ENCODE results near the gene MGAT5B. TPM values are rescaled to one million over a fixed set of nuclear protein-coding genes. Genes with fewer than 3 reads are reported as not detected.

Gene MGAT5B
- total and polyA plus RNA-seq, 8 donors = 0.10 to 1.7 (median 0.32) TPM; not detected in 4

GRCh38 chr17:76843703-76844484 lies 24.3 kb upstream of the MGAT5B start:
- H3K9me3 ChIP-seq = no peaks in the 10 kb centered on the region

GRCh38 chr17:76844485-76844829 lies 23.7 kb upstream of the MGAT5B start:
- Histone ChIP-seq H3K4me1 (peaks cover 7 to 24% (median 12%) of the 10 kb centered on the region in 4 donors), H3K36me3 (no peaks in the 10 kb centered on the region), H3K27me3 (peaks cover 4 to 92% (median 35%) of the 10 kb centered on the region in 3 donors), H3K4me3 (no peak overlapping the region), H3K9me3 (no peaks in the 10 kb centered on the region), H3K27ac (no peak overlapping the region)
- no peak for TF ChIP-seq POLR2A (IDR thresholded peaks at IDR 0.05)
- TF ChIP-seq EP300 (IDR thresholded peaks at IDR 0.05) = no peak
- no peak for TF ChIP-seq POLR2AphosphoS5 (IDR thresholded peaks at IDR 0.05)
- TF ChIP-seq CTCF (IDR thresholded peaks at IDR 0.05) = no peak
- no peak for DNase-seq
- intact Hi-C loops (cut with DNase I; ENCODE audit: low total_unique reads) = no loop called here
- WGBS, 5 donors = 69 to 84% (median 75%) methylated on average over 4 of the region's 4 CpGs

More at GRCh38 chr17:76843703-76844484, 24.3 kb upstream of the MGAT5B start:
- H3K36me3 ChIP-seq = no peaks in the 10 kb centered on the region
- intact Hi-C loops (cut with DNase I; ENCODE audit: low total_unique reads) = no loop called here
- peaks cover 4 to 86% (median 35%) of the 10 kb centered on the region in 3 donors for H3K27me3 ChIP-seq
- peaks cover 10 to 27% (median 15%) of the 10 kb centered on the region in 4 donors for H3K4me1 ChIP-seq
- WGBS, 5 donors = 50 to 69% (median 53%) methylated on average over 10 of the region's 10 CpGs
- no peak overlapping the region for H3K4me3 ChIP-seq
- no peak for DNase-seq
- no peak overlapping the region for H3K27ac ChIP-seq
- no peak for TF ChIP-seq EP300 (IDR thresholded peaks at IDR 0.05)
- no peak for TF ChIP-seq POLR2A (IDR thresholded peaks at IDR 0.05)
- TF ChIP-seq CTCF (IDR thresholded peaks at IDR 0.05) = no peak
- TF ChIP-seq POLR2AphosphoS5 (IDR thresholded peaks at IDR 0.05) = no peak

GRCh38 chr17:76844846-76845245 lies 23.4 kb upstream of the MGAT5B start:
- no peak overlapping the region for H3K4me3 ChIP-seq
- 60 to 70% (median 63%) methylated on average over 8 of the region's 8 CpGs for WGBS, 5 donors
- no peaks in the 10 kb centered on the region for H3K9me3 ChIP-seq
- peaks cover 4 to 89% (median 33%) of the 10 kb centered on the region in 3 donors for H3K27me3 ChIP-seq
- no peak overlapping the region for H3K27ac ChIP-seq
- no peaks in the 10 kb centered on the region for H3K36me3 ChIP-seq
- TF ChIP-seq POLR2A (IDR thresholded peaks at IDR 0.05) (no peak), CTCF (IDR thresholded peaks at IDR 0.05) (no peak)
- peaks cover 4 to 20% (median 8%) of the 10 kb centered on the region in 4 donors for H3K4me1 ChIP-seq
- no peak for DNase-seq
- intact Hi-C loops (cut with DNase I; ENCODE audit: low total_unique reads) = no loop called here

GRCh38 chr17:76845541-76846017 lies 22.6 kb upstream of the MGAT5B start:
- intact Hi-C loops (cut with DNase I; ENCODE audit: low total_unique reads) = no loop called here
- TF ChIP-seq EP300 (IDR thresholded peaks at IDR 0.05) = no peak
- no peak for TF ChIP-seq POLR2A (IDR thresholded peaks at IDR 0.05)
- no peak for TF ChIP-seq CTCF (IDR thresholded peaks at IDR 0.05)
- no peak for TF ChIP-seq POLR2AphosphoS5 (IDR thresholded peaks at IDR 0.05)
- no peaks in the 10 kb centered on the region for H3K9me3 ChIP-seq
- peaks cover 0 to 13% (median under 1%) of the 10 kb centered on the region in 4 donors for H3K4me1 ChIP-seq
- no peaks in the 10 kb centered on the region for H3K36me3 ChIP-seq
- H3K27me3 ChIP-seq = peaks cover 4 to 85% (median 30%) of the 10 kb centered on the region in 3 donors
- no peak overlapping the region for H3K27ac ChIP-seq
- no peak overlapping the region for H3K4me3 ChIP-seq
- no peak for DNase-seq
- 48 to 79% (median 68%) methylated on average over 6 of the region's 6 CpGs for WGBS, 5 donors

All from stomach (tissue), 9 donors.